Muscle of leg (tissue), 11 donors: ENCODE data around the gene ANOS1. TPM values are rescaled to one million over a fixed set of nuclear protein-coding genes. Genes with fewer than 3 reads are reported as not detected.
A peak's percentile ranks its signal among the peaks of the same experiment; 100 is the strongest.
"Not testable (repeated sequence)": the region's sequence is repeated elsewhere in the genome, so short reads cannot be mapped to it uniquely, and the experiment has no call there.

Experiments used
- DNase-seq: peaks from one replicate; pipeline ENCODE4 v3.0.0; 2013
- H3K27ac ChIP-seq: one replicate; pipeline ENCODE4 v1.5.1; 2013; ENCODE audit warnings: mild to moderate bottlenecking, low read length, control low read depth
- H3K27me3 ChIP-seq: one replicate; pipeline ENCODE4 v1.6.1; 2013; ENCODE audit warnings: low read length; ENCODE audit not compliant: control insufficient read depth, insufficient read depth
- H3K36me3 ChIP-seq: one replicate; pipeline ENCODE4 v1.6.1; 2013; ENCODE audit warnings: low read length; ENCODE audit not compliant: control insufficient read depth, insufficient read depth
- H3K4me1 ChIP-seq: one replicate; pipeline ENCODE4 v1.6.1; 2013; ENCODE audit warnings: low read length; ENCODE audit not compliant: control insufficient read depth, insufficient read depth
- H3K4me3 ChIP-seq: one replicate; pipeline ENCODE4 v1.5.1; 2013; ENCODE audit warnings: low read length, control low read depth
- H3K9me3 ChIP-seq: replicated peaks from 2 replicates; pipeline ENCODE4 v1.6.1; 2013; ENCODE audit warnings: low read depth, low read length; ENCODE audit not compliant: control insufficient read depth
- WGBS: methylation state at CpG from one replicate; pipeline ENCODE4 v1.1.5; 2013; ENCODE audit warnings: missing lambda C conversion rate; ENCODE audit not compliant: insufficient coverage; 5-methylcytosine and 5-hydroxymethylcytosine counted together
- polyA plus RNA-seq, 8 donors: library from polyadenylated mRNA; unstranded; fragments of 120-200 nt; gene quantifications; one replicate each; pipeline versions ENCODE4 v1.2.1 to v1.2.3, GENCODE V29; 2013; ENCODE audit warnings: inconsistent platforms in 1 of 8, low replicate concordance in 1 of 8; ENCODE audit not compliant: insufficient read length in 8 of 8, insufficient read depth in 1 of 8
- total RNA-seq: library from RNA; stranded (reverse); fragments of 120-200 nt; gene quantifications from one replicate; pipeline ENCODE4 v1.2.4, GENCODE V29; 2013

The ANOS1 gene
- total and polyA plus RNA-seq, 9 donors: 16.7 to 44.1 (median 27.1) TPM

DNA sequence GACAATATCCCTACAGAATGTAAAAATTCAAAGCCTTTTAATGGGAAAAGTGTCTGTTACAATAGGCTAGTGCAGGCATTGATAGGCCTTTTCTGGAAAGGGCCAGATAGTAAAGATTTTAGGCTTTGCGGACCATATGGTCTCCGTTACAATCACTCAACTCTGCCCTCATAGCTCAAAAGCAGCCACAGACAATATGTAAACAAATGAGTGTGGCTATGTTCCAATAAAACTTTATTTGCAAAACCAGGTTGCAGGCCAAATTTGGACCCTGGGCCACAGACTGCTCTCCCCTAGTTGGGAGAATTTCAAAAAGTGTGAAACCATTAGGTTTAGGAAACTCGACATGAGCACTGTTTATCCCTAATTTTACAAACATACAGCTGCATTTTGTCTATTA is 155.1 kb downstream of the ANOS1 start:
- WGBS: no CpG with 5 or more reads among the region's 3 CpGs
- Histone ChIP-seq H3K27me3 (peaks cover 6% of the 10 kb centered on the region), H3K4me1 (no peaks in the 10 kb centered on the region), H3K36me3 (no peaks in the 10 kb centered on the region), H3K9me3 (no peaks in the 10 kb centered on the region), H3K4me3 (no peak overlapping the region), H3K27ac (no peak overlapping the region)
- no peak for DNase-seq

DNA sequence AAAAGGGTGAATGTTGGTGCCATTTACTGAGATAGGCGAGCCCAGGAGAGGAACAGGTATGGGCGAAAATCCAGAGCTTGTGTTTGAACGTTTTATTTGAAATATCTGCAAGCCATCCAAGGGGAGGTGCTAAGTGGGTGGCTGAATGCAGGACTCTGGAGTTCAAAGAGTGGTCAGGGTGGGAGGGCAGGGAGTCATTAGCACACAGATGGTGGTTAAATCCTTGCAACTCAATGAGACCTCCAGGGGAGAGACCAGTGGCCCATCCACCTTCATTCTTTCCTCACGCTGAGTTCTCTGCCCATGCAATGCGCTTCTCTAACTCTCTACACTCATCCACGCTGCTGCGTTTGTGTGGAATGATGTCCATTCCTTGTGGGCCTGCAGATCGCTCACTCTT is 166.2 kb downstream of the ANOS1 start:
- 63% methylated on average over 8 of the region's 8 CpGs for WGBS

DNA sequence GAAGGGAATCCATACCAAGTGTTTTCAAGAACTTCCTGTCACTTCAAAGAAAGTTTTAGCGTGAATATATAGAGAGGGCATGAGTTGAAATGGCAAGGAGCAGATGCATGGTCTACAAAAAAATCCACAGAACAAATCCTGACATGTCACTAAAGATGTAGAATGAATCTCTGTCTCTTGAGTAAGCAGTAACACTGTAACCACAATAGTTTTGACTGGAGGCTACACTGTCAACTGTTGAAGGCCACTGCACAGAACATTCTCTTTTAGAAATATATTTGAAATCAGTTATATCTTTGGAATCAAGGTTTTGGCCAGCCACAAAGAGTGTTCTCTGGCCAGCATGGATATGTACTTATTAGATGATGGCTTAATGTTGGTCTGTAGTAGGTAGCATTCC is 183.5 kb downstream of the ANOS1 start:
- Histone ChIP-seq H3K27ac (no peak overlapping the region), H3K4me3 (no peak overlapping the region), H3K9me3 (no peaks in the 10 kb centered on the region), H3K27me3 (peaks cover 4% of the 10 kb centered on the region), H3K4me1 (no peaks in the 10 kb centered on the region), H3K36me3 (no peaks in the 10 kb centered on the region)
- WGBS: no CpG with 5 or more reads among the region's 1 CpG
- no peak for DNase-seq

More for the DNA sequence above, 166.2 kb downstream of the ANOS1 start:
- Histone ChIP-seq H3K27ac (no peak overlapping the region), H3K27me3 (peaks cover 2% of the 10 kb centered on the region), H3K4me1 (no peaks in the 10 kb centered on the region), H3K36me3 (no peaks in the 10 kb centered on the region), H3K9me3 (no peaks in the 10 kb centered on the region), H3K4me3 (no peak overlapping the region)
- DNase-seq: no peak

DNA sequence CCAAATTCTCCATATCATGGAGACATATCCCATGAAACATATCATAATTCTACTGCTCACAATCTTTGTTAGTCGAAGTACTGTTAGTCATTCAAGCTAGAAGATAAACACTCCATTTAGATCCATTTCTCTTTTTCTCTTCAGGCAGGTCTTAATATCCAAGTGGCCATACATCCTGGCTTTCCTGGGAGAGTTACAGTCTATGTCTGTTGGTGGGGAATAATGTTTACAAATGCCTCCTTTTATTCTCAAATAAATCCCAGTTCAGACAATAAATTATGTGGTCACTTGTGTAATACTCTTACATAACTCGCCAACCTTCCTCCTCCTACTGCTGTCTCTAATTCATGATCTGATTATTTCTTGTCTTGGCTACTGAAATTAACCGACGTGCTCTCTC is 185.2 kb downstream of the ANOS1 start:
- Histone ChIP-seq H3K36me3 (no peaks in the 10 kb centered on the region), H3K4me1 (no peaks in the 10 kb centered on the region), H3K27ac (no peak overlapping the region), H3K4me3 (no peak overlapping the region), H3K27me3 (peaks cover 4% of the 10 kb centered on the region), H3K9me3 (no peaks in the 10 kb centered on the region)
- no peak for DNase-seq
- 91% methylated on average over 3 of the region's 4 CpGs for WGBS

DNA sequence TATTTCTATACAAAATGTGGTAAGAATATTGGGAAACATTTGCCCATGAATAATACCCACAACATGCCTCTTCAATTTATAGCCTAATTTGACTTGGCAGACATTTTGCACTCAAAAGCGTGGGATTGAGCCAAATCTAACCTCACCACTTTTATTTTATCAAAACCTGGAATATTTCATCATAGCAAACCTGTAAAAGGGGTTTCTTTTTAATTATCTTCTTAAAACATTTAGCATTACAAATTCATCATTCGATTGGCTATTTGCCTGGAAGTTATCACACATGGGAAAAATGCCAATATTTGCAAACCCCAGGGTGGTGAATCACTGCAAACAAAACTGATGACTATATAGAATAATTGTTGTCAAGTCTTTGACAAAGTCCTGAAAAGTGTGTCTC is 211.1 kb downstream of the ANOS1 start:
- H3K4me1 ChIP-seq: no peaks in the 10 kb centered on the region
- H3K9me3 ChIP-seq: no peaks in the 10 kb centered on the region
- H3K4me3 ChIP-seq: no peak overlapping the region
- WGBS: no CpG with 5 or more reads among the region's 2 CpGs
- H3K27me3 ChIP-seq: no peaks in the 10 kb centered on the region
- H3K36me3 ChIP-seq: no peaks in the 10 kb centered on the region
- DNase-seq: no peak
- H3K27ac ChIP-seq: no peak overlapping the region

DNA sequence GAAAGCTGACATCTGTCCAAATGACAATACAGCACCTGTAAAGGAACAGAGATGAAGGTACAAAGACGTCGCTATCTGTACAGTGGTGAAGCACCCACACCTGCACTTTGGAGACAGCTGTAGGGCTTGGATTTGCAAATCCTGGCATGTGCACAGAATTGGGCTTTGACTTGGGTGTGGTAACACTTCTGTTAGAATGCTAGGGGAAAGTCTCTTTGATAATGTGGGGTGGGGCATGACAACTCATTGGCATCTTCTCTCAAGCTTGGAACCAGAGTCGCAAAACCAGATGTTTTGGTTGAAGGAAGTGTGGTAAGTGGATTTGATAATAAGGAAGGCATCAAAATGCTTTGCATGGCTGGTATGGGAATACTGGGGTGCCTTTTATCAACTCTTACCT is 211.8 kb downstream of the ANOS1 start:
- WGBS: 67% methylated on average over 2 of the region's 3 CpGs
- Histone ChIP-seq H3K4me1 (no peaks in the 10 kb centered on the region), H3K9me3 (no peaks in the 10 kb centered on the region), H3K36me3 (no peaks in the 10 kb centered on the region), H3K4me3 (no peak overlapping the region), H3K27ac (no peak overlapping the region), H3K27me3 (no peaks in the 10 kb centered on the region)
- peak; percentile 30 for DNase-seq

DNA sequence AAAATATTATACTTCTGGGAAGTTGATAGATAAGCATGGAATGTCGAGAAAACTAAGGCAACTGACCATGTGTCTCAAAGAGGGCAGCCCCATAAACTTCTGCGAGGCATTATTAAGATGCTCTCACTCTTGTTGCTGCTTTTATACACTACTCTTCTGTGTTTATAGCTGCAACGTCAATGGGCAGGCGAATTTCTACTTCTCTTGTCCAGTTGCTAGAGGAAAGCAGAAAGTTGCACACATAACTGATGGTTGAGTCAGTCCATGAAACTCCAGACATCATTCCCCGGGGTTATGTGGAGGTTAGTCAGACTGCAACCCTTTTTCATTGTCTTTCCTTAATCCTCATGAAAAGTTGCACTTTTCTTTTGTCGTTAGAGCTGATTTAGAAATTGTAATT is 227.5 kb downstream of the ANOS1 start:
- H3K27ac ChIP-seq: no peak overlapping the region

DNA sequence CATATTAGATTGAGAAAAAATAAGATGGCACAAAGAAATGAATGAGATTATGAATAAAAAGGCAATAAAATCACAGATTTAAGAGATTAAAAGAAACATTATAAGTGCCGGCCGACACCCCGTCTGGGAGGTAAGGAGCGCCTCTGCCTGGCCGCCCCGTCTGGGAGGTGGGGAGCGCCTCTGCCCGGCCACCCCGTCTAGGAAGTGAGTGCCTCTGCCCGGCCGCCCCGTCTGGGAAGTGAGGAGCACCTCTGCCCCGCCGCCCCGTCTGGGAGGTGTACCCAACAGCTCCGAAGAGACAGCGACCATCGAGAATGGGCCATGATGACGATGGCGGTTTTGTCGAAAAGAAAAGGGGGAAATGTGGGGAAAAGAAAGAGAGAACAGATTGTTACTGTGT is 229.8 kb downstream of the ANOS1 start:
- H3K4me3 ChIP-seq, H3K27ac ChIP-seq, H3K27me3 ChIP-seq, H3K9me3 ChIP-seq, H3K36me3 ChIP-seq, H3K4me1 ChIP-seq, DNase-seq: not testable (repeated sequence)
- WGBS: 99% methylated on average over 10 of the region's 21 CpGs

More for the DNA sequence above, 227.5 kb downstream of the ANOS1 start:
- peaks cover 2% of the 10 kb centered on the region for H3K27me3 ChIP-seq
- H3K9me3 ChIP-seq: no peaks in the 10 kb centered on the region
- no peak overlapping the region for H3K4me3 ChIP-seq
- H3K4me1 ChIP-seq: no peaks in the 10 kb centered on the region
- H3K36me3 ChIP-seq: no peaks in the 10 kb centered on the region
- DNase-seq: peak; percentile 57
- WGBS: 70% methylated on average over 2 of the region's 6 CpGs

DNA sequence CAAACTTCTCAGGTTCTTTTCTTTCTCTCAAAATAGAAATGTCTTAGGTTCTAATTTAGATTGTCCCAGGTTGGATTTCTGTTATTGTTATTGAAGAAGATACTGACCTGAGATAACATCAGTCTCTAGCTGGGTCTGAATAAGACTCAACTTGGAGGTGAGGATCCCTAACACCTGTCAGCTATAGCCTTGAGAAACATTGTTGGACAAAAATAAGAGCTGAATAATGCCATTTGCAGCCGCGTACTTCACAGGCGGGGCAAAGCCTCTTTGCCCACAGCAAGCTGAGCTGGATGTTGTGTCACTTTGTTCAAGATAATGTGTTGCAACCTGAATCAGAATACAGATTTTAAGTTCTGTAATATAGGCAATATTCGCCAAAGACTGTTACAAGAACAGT is 231.7 kb downstream of the ANOS1 start:
- Histone ChIP-seq H3K27ac (no peak overlapping the region), H3K4me3 (no peak overlapping the region), H3K27me3 (no peaks in the 10 kb centered on the region), H3K4me1 (no peaks in the 10 kb centered on the region), H3K36me3 (no peaks in the 10 kb centered on the region), H3K9me3 (no peaks in the 10 kb centered on the region)
- no peak for DNase-seq
- whole genome bisulfite sequencing: 89% methylated on average over 3 of the region's 4 CpGs

DNA sequence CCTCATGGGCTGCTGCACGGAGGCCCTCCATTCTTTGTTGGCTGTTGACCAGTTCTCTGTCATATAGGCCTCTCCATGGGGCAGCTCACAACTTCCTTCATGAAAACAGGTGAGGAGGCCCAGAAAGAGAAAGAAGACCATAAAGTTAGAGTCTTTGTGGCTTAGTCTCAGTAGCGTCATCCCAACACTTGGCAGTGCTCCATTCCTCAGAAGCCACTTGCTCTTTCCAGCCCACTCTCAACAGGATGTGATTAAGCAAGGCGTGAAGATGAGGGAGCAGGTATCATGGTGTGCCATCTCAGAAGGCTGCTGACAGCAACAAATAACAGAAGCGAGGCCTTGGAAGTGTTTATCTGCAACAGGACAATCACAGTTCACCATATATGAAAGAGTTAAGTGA is 236.9 kb downstream of the ANOS1 start:
- not testable (repeated sequence) for H3K4me3 ChIP-seq, H3K36me3 ChIP-seq, H3K27me3 ChIP-seq, DNase-seq, H3K9me3 ChIP-seq, H3K27ac ChIP-seq, H3K4me1 ChIP-seq
- 80% methylated on average over 1 of the region's 4 CpGs for WGBS

DNA sequence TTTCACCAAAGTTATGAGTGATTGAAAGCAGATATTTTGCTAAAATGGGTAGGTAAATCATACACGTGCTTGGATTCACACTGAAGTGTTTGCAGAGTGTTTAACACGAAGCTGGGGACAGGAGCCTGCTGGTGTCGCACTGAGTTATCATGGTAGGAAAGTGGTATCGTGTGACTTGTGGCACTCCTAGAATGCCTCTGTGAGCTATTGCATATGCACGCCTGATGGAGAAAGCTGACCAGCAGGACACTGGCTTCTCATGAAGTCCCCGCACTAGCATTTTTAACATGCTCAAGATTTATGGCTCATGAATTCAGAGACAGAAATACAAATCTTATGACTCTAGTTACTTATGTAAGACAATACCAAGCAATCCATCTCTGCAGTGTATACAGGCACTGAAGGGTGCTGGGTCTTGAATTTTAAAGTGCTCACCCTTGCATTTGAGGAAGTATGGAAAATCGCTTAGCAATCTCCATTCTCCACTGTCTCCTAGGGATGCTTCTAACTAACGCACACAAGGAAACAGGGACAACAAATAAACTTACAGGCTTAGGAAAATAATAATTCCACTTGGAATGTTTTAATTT is 247.5 kb downstream of the ANOS1 start:
- 26% methylated on average over 4 of the region's 8 CpGs for WGBS
- H3K4me3 ChIP-seq: no peak overlapping the region

More for the DNA sequence above, 247.5 kb downstream of the ANOS1 start:
- H3K4me1 ChIP-seq: no peaks in the 10 kb centered on the region
- DNase-seq: peak; percentile 48
- no peaks in the 10 kb centered on the region for H3K36me3 ChIP-seq
- no peak overlapping the region for H3K27ac ChIP-seq
- no peaks in the 10 kb centered on the region for H3K9me3 ChIP-seq
- H3K27me3 ChIP-seq: peaks cover 4% of the 10 kb centered on the region
